Loucy (cell line): Measurements from ENCODE around the gene S1PR5.

Source experiments
- H2AFZ ChIP-seq: fragments of 200-600 bp; sonication (generic); 2 replicates; pipeline ENCODE4 v1.6.0; 2016; ENCODE audit warnings: antibody characterized with exemption, mild to moderate bottlenecking, low read length, moderate library complexity
- H3F3A ChIP-seq: fragments of 200-600 bp; 2 replicates; pipeline ENCODE4 v1.6.0; 2016; ENCODE audit warnings: antibody characterized with exemption, low read depth, mild to moderate bottlenecking
- H3K27me3 ChIP-seq: fragments of 200-600 bp; sonication (generic); 2 replicates; pipeline ENCODE4 v1.6.1; 2014; ENCODE audit warnings: low read length, mild to moderate bottlenecking; ENCODE audit not compliant: insufficient read depth, poor library complexity, severe bottlenecking
- H3K36me3 ChIP-seq: fragments of 200-600 bp; sonication (generic); 2 replicates; pipeline ENCODE4 v1.6.1; 2016; ENCODE audit warnings: low read length; ENCODE audit not compliant: insufficient read depth
- H3K4me1 ChIP-seq: fragments of 200-600 bp; sonication (generic); 2 replicates; pipeline ENCODE4 v1.5.1; 2014; ENCODE audit warnings: low read length, mild to moderate bottlenecking; ENCODE audit not compliant: insufficient read depth, poor library complexity, severe bottlenecking
- H3K4me2 ChIP-seq: fragments of 200-600 bp; sonication (generic); 2 replicates; pipeline ENCODE4 v1.6.0; 2014; ENCODE audit warnings: antibody characterized with exemption, low read length, low read depth, mild to moderate bottlenecking; ENCODE audit not compliant: poor library complexity, severe bottlenecking
- H3K4me3 ChIP-seq: fragments of 200-600 bp; sonication (generic); 2 replicates; pipeline ENCODE4 v1.5.1; 2014; ENCODE audit warnings: low read length, mild to moderate bottlenecking, mixed read lengths; ENCODE audit not compliant: poor library complexity, severe bottlenecking
- H3K79me2 ChIP-seq: fragments of 200-600 bp; sonication (generic); 2 replicates; pipeline ENCODE4 v1.6.1; 2014; ENCODE audit warnings: low read length; ENCODE audit not compliant: insufficient read depth
- H3K9ac ChIP-seq: fragments of 200-600 bp; sonication (generic); 2 replicates; pipeline ENCODE4 v1.6.0; 2014; ENCODE audit warnings: mild to moderate bottlenecking, low read depth, low read length, moderate library complexity; ENCODE audit not compliant: poor library complexity, severe bottlenecking
- H3K9me2 ChIP-seq: fragments of 200-600 bp; sonication (generic); replicated peaks from 2 replicates; pipeline ENCODE4 v1.6.1; 2016; ENCODE audit warnings: low read depth, low read length, mixed read lengths
- H3K9me3 ChIP-seq: fragments of 200-600 bp; sonication (generic); 2 replicates; pipeline ENCODE4 v1.6.1; 2014; ENCODE audit warnings: mild to moderate bottlenecking, antibody characterized with exemption, low read length, low read depth; ENCODE audit not compliant: insufficient read depth
- H4K20me1 ChIP-seq: fragments of 200-600 bp; sonication (generic); 2 replicates; pipeline ENCODE4 v1.6.0; 2014; ENCODE audit warnings: antibody characterized with exemption, low read length, mild to moderate bottlenecking; ENCODE audit not compliant: insufficient read depth, poor library complexity, severe bottlenecking
- EZH2phosphoT487 ChIP-seq: fragments of 200-600 bp; IDR thresholded peaks from 2 replicates; pipeline ENCODE4 v1.6.1; 2018; ENCODE audit warnings: antibody characterized with exemption, mild to moderate bottlenecking, moderate library complexity, borderline replicate concordance
- TF ChIP-seq, protein P1 (sequence below): fragments of 200-600 bp; sonication (generic); conservative IDR thresholded peaks from 2 replicates; pipeline ENCODE4 v1.5.1; 2014; ENCODE audit warnings: mild to moderate bottlenecking, antibody characterized with exemption, low read length

Gene S1PR5

DNA sequence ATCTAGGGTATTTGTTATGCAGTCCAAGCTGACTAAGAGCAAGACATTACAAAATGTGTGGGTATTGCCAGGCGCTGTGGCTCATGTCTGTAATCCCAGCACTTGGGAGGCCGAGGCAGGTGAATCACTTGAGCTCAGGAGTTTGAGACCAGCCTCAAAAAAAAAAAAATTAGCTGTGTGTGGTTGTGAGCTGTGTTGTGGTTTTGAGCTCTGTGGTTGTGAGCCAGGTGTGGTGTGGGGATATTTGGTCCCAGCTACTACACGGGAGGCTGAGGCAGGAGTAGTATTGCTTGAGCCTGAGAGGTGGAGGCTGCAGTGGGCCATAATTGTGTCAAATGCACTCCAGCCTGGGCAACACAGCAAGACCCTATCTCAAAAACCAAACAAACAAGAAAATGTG lies 8.5 kb downstream of the S1PR5 start:
- Histone ChIP-seq H3F3A (no peaks in the 10 kb centered on the region), H3K79me2 (peaks cover 7% of the 10 kb centered on the region), H3K27me3 (no peaks in the 10 kb centered on the region), H2AFZ (no peak overlapping the region), H3K4me2 (no peak overlapping the region), H3K9me2 (no peaks in the 10 kb centered on the region), H3K4me3 (no peak overlapping the region), H3K9ac (no peak overlapping the region), H3K36me3 (no peaks in the 10 kb centered on the region), H3K4me1 (peaks cover 13% of the 10 kb centered on the region), H3K9me3 (no peaks in the 10 kb centered on the region), H4K20me1 (no peaks in the 10 kb centered on the region)
- TF ChIP-seq, protein P1, sequence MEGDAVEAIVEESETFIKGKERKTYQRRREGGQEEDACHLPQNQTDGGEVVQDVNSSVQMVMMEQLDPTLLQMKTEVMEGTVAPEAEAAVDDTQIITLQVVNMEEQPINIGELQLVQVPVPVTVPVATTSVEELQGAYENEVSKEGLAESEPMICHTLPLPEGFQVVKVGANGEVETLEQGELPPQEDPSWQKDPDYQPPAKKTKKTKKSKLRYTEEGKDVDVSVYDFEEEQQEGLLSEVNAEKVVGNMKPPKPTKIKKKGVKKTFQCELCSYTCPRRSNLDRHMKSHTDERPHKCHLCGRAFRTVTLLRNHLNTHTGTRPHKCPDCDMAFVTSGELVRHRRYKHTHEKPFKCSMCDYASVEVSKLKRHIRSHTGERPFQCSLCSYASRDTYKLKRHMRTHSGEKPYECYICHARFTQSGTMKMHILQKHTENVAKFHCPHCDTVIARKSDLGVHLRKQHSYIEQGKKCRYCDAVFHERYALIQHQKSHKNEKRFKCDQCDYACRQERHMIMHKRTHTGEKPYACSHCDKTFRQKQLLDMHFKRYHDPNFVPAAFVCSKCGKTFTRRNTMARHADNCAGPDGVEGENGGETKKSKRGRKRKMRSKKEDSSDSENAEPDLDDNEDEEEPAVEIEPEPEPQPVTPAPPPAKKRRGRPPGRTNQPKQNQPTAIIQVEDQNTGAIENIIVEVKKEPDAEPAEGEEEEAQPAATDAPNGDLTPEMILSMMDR = no peak
- no peak for TF ChIP-seq EZH2phosphoT487

DNA sequence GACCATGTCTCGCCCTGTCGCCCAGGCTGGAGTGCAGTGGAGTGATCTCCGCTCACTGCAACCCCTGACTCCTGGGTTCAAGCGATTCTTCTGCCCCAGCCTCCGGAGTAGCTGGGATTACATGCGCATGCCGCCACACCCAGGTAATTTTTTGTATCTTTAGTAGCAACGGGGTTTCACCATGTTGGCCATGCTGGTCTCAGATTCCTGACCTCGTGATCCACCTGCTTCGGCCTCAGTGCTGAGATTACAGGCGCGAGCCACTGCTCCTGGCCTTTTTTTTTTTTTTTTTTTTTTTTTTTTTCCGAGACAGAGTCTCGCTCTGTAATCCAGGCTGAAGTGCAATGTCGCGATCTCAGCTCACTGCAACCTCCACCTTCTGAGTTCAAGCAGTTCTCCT lies 9.2 kb downstream of the S1PR5 start:
- Histone ChIP-seq H3K27me3 (peaks cover 5% of the 10 kb centered on the region), H3K4me1 (peaks cover 19% of the 10 kb centered on the region), H4K20me1 (no peaks in the 10 kb centered on the region), H3K4me3 (no peak overlapping the region), H3K9me3 (no peaks in the 10 kb centered on the region), H3F3A (no peaks in the 10 kb centered on the region), H3K36me3 (no peaks in the 10 kb centered on the region), H3K9me2 (no peaks in the 10 kb centered on the region), H3K4me2 (no peak overlapping the region), H3K79me2 (peaks cover 14% of the 10 kb centered on the region), H2AFZ (no peak overlapping the region), H3K9ac (no peak overlapping the region)
- TF ChIP-seq EZH2phosphoT487 = no peak
- TF ChIP-seq, protein P1 = no peak

DNA sequence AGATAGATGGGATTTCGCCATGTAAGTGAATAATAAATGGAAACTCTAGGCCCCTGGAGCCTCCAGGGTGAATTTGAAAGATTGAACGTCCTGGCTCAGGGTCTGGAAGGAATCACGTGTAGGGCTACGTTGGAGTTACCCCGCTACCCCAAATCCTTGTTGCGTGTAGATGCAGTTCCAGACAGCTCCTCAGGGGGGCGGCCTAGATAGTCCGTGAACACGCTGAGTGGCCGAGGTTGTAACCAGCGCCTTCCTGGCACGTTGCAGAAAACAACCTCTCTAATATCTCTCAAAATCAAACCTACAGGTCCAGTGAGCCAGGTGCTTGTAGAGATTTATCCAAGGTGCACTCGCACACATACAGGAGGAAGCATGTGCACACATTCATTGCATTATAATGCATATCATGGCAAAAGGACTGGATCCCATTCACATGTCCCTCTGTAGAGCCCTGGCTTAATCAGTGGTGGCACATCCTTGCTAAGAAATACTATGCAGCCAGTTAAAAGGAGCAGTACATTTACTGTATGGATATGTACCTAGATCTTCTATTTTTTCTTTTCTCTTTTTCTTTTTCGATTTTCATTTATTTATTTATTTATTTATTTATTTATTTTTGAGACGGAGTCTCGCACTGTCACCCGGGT lies 11.5 kb downstream of the S1PR5 start:
- Histone ChIP-seq H3K4me1 (peaks cover 29% of the 10 kb centered on the region), H3F3A (no peaks in the 10 kb centered on the region), H3K79me2 (peaks cover 32% of the 10 kb centered on the region), H3K4me3 (no peak overlapping the region), H3K36me3 (no peaks in the 10 kb centered on the region), H3K9me3 (no peaks in the 10 kb centered on the region), H3K9ac (no peak overlapping the region), H3K4me2 (no peak overlapping the region), H3K9me2 (no peaks in the 10 kb centered on the region), H4K20me1 (peaks cover 6% of the 10 kb centered on the region), H2AFZ (no peak overlapping the region), H3K27me3 (peaks cover 6% of the 10 kb centered on the region)
- TF ChIP-seq, protein P1 = peak; percentile 82
- no peak for TF ChIP-seq EZH2phosphoT487
